ENCODE results near the gene TMX2. TPM values are rescaled to one million over a fixed set of nuclear protein-coding genes. Genes with fewer than 3 reads are reported as not detected.
A peak's percentile ranks its signal among the peaks of the same experiment; 100 is the strongest.

Gene TMX2
- total and polyA plus RNA-seq, 2 experiments from 2014 or later: 104 to 129 TPM

GRCh38 chr11:57778318-57779037 is 66.1 kb downstream of the TMX2 start:
- Histone ChIP-seq H2AFZ (no peak overlapping the region), H3K27ac (peak overlapping the region; percentile 91), H3K4me1 (ENCODE audit: insufficient read depth) (peaks cover 77% of the 10 kb centered on the region), H3K4me3 (no peak overlapping the region), H3K36me3 (replicated peaks; ENCODE audit: insufficient read depth, low read depth) (no peaks in the 10 kb centered on the region), H3K9me2 (replicated peaks; ENCODE audit: insufficient read depth) (no peaks in the 10 kb centered on the region), H4K20me1 (ENCODE audit: insufficient read depth, poor library complexity, severe bottlenecking) (peaks cover 54% of the 10 kb centered on the region), H3K27me3 (no peaks in the 10 kb centered on the region), H3K9me3 (ENCODE audit: low read depth) (no peaks in the 10 kb centered on the region), H3K4me2 (peak overlapping the region; percentile 73), H3K79me2 (peaks cover 91% of the 10 kb centered on the region)
- peak; percentile 93 for DNase-seq (ENCODE audit: low spot score)
- TF ChIP-seq EZH2phosphoT487 (IDR thresholded peaks at IDR 0.05; ENCODE audit: low read depth, severe bottlenecking, unreplicated experiment) (no peak), EZH2 (IDR thresholded peaks at IDR 0.05; ENCODE audit: borderline replicate concordance) (no peak), CTCF (IDR thresholded peaks at IDR 0.05; ENCODE audit: poor library complexity) (no peak)
- 0% methylated on average over 6 of the region's 6 CpGs for WGBS (ENCODE audit: low lambda C conversion rate, missing lambda C conversion rate)

- Histone ChIP-seq H3K79me2 (peaks cover 91% of the 10 kb centered on the region), H4K20me1 (ENCODE audit: insufficient read depth, poor library complexity, severe bottlenecking) (peaks cover 48% of the 10 kb centered on the region), H3K36me3 (replicated peaks; ENCODE audit: insufficient read depth, low read depth) (no peaks in the 10 kb centered on the region), H3K9me2 (replicated peaks; ENCODE audit: insufficient read depth) (no peaks in the 10 kb centered on the region), H3K27me3 (no peaks in the 10 kb centered on the region), H2AFZ (no peak overlapping the region), H3K4me1 (ENCODE audit: insufficient read depth) (peaks cover 77% of the 10 kb centered on the region), H3K4me2 (peak overlapping the region; percentile 73), H3K9me3 (ENCODE audit: low read depth) (no peaks in the 10 kb centered on the region), H3K4me3 (no peak overlapping the region), H3K27ac (peak overlapping the region; percentile 91)
- TF ChIP-seq EZH2 (IDR thresholded peaks at IDR 0.05; ENCODE audit: borderline replicate concordance) (no peak), CTCF (IDR thresholded peaks at IDR 0.05; ENCODE audit: poor library complexity) (no peak), EZH2phosphoT487 (IDR thresholded peaks at IDR 0.05; ENCODE audit: low read depth, severe bottlenecking, unreplicated experiment) (no peak)
- DNase-seq (ENCODE audit: low spot score): peak; percentile 52
- 17% methylated on average over 1 of the region's 1 CpG for WGBS (ENCODE audit: low lambda C conversion rate, missing lambda C conversion rate)
Observed at GRCh38 chr11:57779276-57779675, 66.9 kb downstream of the TMX2 start.

- WGBS (ENCODE audit: low lambda C conversion rate, missing lambda C conversion rate): 61% methylated on average over 3 of the region's 3 CpGs
- peaks cover 74% of the 10 kb centered on the region for H3K4me1 ChIP-seq (ENCODE audit: insufficient read depth)
- H3K9me2 ChIP-seq (replicated peaks; ENCODE audit: insufficient read depth): no peaks in the 10 kb centered on the region
- no peak overlapping the region for H3K4me3 ChIP-seq
- peak; percentile 84 for DNase-seq (ENCODE audit: low spot score)
- peak overlapping the region; percentile 91 for H3K27ac ChIP-seq
- H3K4me2 ChIP-seq: peak overlapping the region; percentile 73
- no peaks in the 10 kb centered on the region for H3K36me3 ChIP-seq (replicated peaks; ENCODE audit: insufficient read depth, low read depth)
- TF ChIP-seq CTCF (IDR thresholded peaks at IDR 0.05; ENCODE audit: poor library complexity): no peak
- TF ChIP-seq EZH2phosphoT487 (IDR thresholded peaks at IDR 0.05; ENCODE audit: low read depth, severe bottlenecking, unreplicated experiment): no peak
- no peak for TF ChIP-seq EZH2 (IDR thresholded peaks at IDR 0.05; ENCODE audit: borderline replicate concordance)
- no peak overlapping the region for H2AFZ ChIP-seq
- H3K27me3 ChIP-seq: no peaks in the 10 kb centered on the region
- peaks cover 28% of the 10 kb centered on the region for H4K20me1 ChIP-seq (ENCODE audit: insufficient read depth, poor library complexity, severe bottlenecking)
- peaks cover 91% of the 10 kb centered on the region for H3K79me2 ChIP-seq
- H3K9me3 ChIP-seq (ENCODE audit: low read depth): no peaks in the 10 kb centered on the region
Observed at GRCh38 chr11:57781529-57781943, 69.1 kb downstream of the TMX2 start.

Data from hepatocyte (in vitro differentiated cells).